ENCODE results near the gene THSD1.
A peak's percentile ranks its signal among the peaks of the same experiment; 100 is the strongest.
"Not testable (repeated sequence)": the region's sequence is repeated elsewhere in the genome, so short reads cannot be mapped to it uniquely, and the experiment has no call there.

Gene THSD1

GRCh38 chr13:52411629-52412028 lies 5.7 kb upstream of the THSD1 start:
- TF ChIP-seq, protein P1, sequence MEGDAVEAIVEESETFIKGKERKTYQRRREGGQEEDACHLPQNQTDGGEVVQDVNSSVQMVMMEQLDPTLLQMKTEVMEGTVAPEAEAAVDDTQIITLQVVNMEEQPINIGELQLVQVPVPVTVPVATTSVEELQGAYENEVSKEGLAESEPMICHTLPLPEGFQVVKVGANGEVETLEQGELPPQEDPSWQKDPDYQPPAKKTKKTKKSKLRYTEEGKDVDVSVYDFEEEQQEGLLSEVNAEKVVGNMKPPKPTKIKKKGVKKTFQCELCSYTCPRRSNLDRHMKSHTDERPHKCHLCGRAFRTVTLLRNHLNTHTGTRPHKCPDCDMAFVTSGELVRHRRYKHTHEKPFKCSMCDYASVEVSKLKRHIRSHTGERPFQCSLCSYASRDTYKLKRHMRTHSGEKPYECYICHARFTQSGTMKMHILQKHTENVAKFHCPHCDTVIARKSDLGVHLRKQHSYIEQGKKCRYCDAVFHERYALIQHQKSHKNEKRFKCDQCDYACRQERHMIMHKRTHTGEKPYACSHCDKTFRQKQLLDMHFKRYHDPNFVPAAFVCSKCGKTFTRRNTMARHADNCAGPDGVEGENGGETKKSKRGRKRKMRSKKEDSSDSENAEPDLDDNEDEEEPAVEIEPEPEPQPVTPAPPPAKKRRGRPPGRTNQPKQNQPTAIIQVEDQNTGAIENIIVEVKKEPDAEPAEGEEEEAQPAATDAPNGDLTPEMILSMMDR (IDR thresholded peaks at IDR 0.05; ENCODE audit: insufficient read depth, low read depth, low read length, missing control alignments): no peak
- peak; percentile 9 for DNase-seq (ENCODE audit: low read depth)
- H3K4me3 ChIP-seq (ENCODE audit: low read depth, low read length): no peak overlapping the region

DNA sequence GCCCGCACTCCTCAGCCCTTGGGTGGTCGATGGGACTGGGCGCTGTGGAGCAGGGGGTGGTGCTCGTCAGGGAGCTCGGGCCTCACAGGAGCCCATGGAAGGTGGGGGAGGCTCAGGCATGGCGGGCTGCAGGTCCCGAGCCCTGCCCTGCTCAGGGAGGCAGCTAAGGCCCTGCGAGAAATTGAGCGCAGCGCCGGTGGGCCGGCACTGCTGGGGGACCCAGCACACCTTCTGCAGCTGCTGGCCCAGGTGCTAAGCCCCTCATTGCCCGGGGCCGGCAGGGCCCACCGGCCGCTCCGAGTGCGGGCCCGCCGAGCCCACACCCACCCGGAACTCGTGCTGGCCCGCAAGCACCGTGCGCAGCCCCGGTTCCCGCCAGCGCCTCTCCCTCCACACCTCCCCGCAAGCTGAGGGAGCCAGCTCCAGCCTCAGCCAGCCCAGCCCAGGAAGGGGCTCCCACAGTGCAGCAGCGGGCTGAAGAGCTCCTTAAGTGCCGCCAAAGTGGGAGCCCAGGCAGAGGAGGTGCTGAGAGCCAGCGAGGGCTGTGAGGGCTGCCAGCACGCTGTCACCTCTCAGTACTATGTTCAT lies 2.2 kb upstream of the THSD1 start:
- not testable (repeated sequence) for DNase-seq (ENCODE audit: low read depth); H3K4me3 ChIP-seq (ENCODE audit: low read depth, low read length)

- not testable (repeated sequence) for DNase-seq (ENCODE audit: low read depth); H3K4me3 ChIP-seq (ENCODE audit: low read depth, low read length)
Measured at GRCh38 chr13:52407436-52407835, 1.5 kb upstream of the THSD1 start.

DNA sequence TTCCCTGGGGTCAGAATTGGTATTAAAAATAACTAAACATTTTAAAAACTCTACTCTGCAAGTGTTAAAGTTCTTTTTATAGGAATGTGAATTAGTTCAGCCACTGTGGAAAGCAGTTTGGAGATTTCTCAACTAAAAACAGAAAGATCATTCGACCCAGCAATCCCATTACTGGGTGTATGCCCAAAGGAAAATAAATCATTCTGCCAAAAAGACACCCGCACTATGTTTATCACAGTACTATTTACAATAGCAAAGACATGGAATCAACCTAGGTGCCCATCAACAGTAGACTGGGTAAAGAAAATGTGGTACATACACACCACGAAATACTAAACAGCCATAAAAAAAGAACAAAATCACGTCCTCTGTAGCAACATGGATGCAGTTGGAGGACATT lies 657 bp upstream of the THSD1 start:
- TF ChIP-seq, protein P1 (IDR thresholded peaks at IDR 0.05; ENCODE audit: insufficient read depth, low read depth, low read length, missing control alignments): no peak
- no peak for DNase-seq (ENCODE audit: low read depth)
- H3K4me3 ChIP-seq (ENCODE audit: low read depth, low read length): no peak overlapping the region

DNA sequence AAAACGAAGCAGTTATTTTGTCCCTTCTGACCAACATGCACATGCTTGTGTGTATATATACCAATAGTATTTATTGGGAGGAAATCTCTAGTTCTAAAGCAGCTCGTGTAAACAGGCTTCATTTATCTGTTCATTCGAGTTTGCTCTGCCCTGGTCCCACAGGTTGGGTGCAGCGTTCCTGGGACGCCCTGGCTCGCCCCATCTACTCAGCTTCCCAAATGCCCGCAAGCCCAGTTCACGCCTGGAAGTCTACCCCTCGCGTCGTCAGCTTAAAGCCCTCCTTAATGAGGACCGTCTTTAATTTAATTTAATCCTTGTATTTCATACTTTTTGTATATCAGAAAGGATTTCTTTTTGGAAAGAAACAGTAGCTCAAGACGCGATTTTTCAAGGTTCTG lies 604 bp downstream of the THSD1 start:
- H3K4me3 ChIP-seq (ENCODE audit: low read depth, low read length): peak overlapping the region; percentile 37
- no peak for DNase-seq (ENCODE audit: low read depth)
- TF ChIP-seq, protein P1 (IDR thresholded peaks at IDR 0.05; ENCODE audit: insufficient read depth, low read depth, low read length, missing control alignments): no peak

DNA sequence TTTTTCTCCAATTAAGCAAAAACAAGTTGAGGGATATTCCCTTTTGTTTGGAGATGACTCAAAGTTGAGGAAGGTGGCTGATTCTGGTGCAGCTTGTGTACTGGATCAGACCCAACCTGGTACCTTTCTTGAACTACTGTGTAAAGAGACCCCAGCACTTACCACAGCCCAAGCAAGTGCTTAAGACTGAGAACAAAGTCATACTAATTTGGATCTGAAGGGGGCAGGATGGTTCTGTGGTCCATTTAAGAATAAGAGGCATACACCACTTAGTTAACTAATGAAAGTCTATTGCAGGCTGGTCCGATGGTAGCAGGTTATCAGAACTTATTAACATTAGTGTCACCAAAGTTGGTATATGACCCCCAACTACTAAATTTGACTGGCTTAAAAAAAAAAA lies 6.3 kb downstream of the THSD1 start:
- TF ChIP-seq, protein P1 (IDR thresholded peaks at IDR 0.05; ENCODE audit: insufficient read depth, low read depth, low read length, missing control alignments): no peak
- peak; percentile 6 for DNase-seq (ENCODE audit: low read depth)

GRCh38 chr13:52399046-52399445 lies 6.9 kb downstream of the THSD1 start:
- TF ChIP-seq, protein P1 (IDR thresholded peaks at IDR 0.05; ENCODE audit: insufficient read depth, low read depth, low read length, missing control alignments): no peak
- DNase-seq (ENCODE audit: low read depth): no peak
- H3K4me3 ChIP-seq (ENCODE audit: low read depth, low read length): no peak overlapping the region

More for the DNA sequence above, 6.3 kb downstream of the THSD1 start:
- no peak overlapping the region for H3K4me3 ChIP-seq (ENCODE audit: low read depth, low read length)

DNA sequence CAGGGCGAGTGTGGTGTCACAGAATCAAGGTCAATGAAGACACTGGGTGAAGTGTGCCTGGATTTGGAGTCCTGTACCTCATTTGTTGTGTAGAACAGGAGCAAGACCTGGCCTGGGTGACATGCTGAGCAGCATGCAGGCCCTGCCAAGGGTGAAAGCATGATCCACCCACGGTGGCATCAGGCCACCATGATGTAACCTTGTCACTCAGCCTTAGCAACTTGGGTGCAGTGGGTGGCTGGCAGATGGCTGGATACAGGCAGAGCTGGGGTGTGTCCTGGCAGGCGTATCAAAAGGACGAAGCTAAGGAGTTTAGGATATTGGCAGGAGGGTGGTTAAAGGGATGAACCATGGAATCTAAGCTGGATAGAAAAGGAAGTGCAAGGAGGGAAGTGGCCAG lies 10.3 kb downstream of the THSD1 start:
- TF ChIP-seq, protein P1 (IDR thresholded peaks at IDR 0.05; ENCODE audit: insufficient read depth, low read depth, low read length, missing control alignments): no peak
- no peak overlapping the region for H3K4me3 ChIP-seq (ENCODE audit: low read depth, low read length)
- DNase-seq (ENCODE audit: low read depth): no peak

Measured in GM12865 (cell line).